Pancreas (tissue), 10 donors: ENCODE data around the gene DBNDD2. TPM values are rescaled to one million over a fixed set of nuclear protein-coding genes. Genes with fewer than 3 reads are reported as not detected.

Experiments
- ATAC-seq, 4 donors: fragments of 200-7000 bp; cut with Tn5 transposase; one replicate each; pipeline versions ENCODE4 v1.8.0 to v1.9.1; 2020; ENCODE audit warnings: mild to moderate bottlenecking in 4 of 4, moderate library complexity in 4 of 4
- DNase-seq, 6 donors: peaks; one replicate each; pipeline ENCODE4 v3.0.0-alpha.2; 2020
- FAIRE-seq: peaks from 2 replicates; lab custom pipeline; 2012; peaks lifted over from hg19 to GRCh38; lab: Jason Lieb, UNC
- H3K27ac ChIP-seq, 4 donors: fragments of 200-600 bp; sonication (generic); 1 replicate in 3 of 4; 2 replicates in 1 of 4; pipeline versions ENCODE4 v1.5.0 to v1.8.0; 2020
- H3K27me3 ChIP-seq, 4 donors: fragments of 200-600 bp; one replicate each; pipeline ENCODE4 v1.8.0; 2021
- H3K36me3 ChIP-seq, 3 donors: fragments of 200-600 bp; sonication (generic) in 1 of 3; one replicate each; pipeline versions ENCODE4 v1.5.0 to v1.8.0; 2020 to 2021
- H3K4me1 ChIP-seq, 3 donors: fragments of 200-600 bp; one replicate each; pipeline ENCODE4 v1.8.0; 2021
- H3K4me3 ChIP-seq, 4 donors: fragments of 200-600 bp; sonication (generic) in 2 of 4; one replicate each; pipeline versions ENCODE4 v1.5.0 to v1.8.0; 2020 to 2021
- H3K9me3 ChIP-seq, 4 donors: fragments of 200-600 bp; one replicate each; pipeline ENCODE4 v1.8.0; 2021
- CTCF ChIP-seq, 4 donors: fragments of 200-600 bp; sonication (generic) in 3 of 4; IDR thresholded peaks; one replicate each; pipeline versions ENCODE4 v1.5.0 to v1.8.0; 2021; ENCODE audit warnings: antibody characterized with exemption in 4 of 4
- WGBS, 2 donors: extraction: QIAGEN DNeasy Blood & Tissue Kit; methylation state at CpG; one replicate each; pipeline ENCODE4 v1.1.7; 2013; 5-methylcytosine and 5-hydroxymethylcytosine counted together
- intact Hi-C, 3 donors: fragments of 100-400 bp; cut with DNase I; formaldehyde crosslinking; loops; one replicate each; pipeline versions ENCODE4 v1.11.1 to v1.14.2; 2022
- microRNA-seq, 2 donors: library from miRNA; unstranded; fragments of <30 nt; microRNA quantifications; one replicate each; pipeline versions ENCODE4 to v1.1.0, GENCODE V29; 2019 to 2020
- polyA plus RNA-seq, 2 donors: library from polyadenylated mRNA; stranded (reverse); fragments of 200-250 nt; gene quantifications; one replicate each; pipeline ENCODE4 v1.2.3, GENCODE V29; 2013
- total RNA-seq, 6 donors: library from RNA; stranded (reverse); fragmentation: NEBNext Ultra II Directional in 4 of 6; extraction: Animal tissue kit (Norgen Biotek cat#: 25700) in 4 of 6; gene quantifications; one replicate each; pipeline versions ENCODE4 v1.2.1 to v1.2.4, GENCODE V29; 2021 to 2023
- donor health status: healthy with polysubstance abuse.
- donor health status: DM: no; HTN: no; CAD: no; lungs with moderate emphysema.
- donor health status: DM: no; HTN: no; CAD: no.
- donor health status: control.
- donor health status: control.
- donor health status: Bipolar disorder and iron deficiency.
- donor health status: DM: yes; HTN: yes; CAD: no.
- donor health status: DM: no; HTN: no; CAD: no.
- donor health status: DM: no; HTN: no; CAD: no.
- donor health status: DM: yes; HTN: yes; CAD: no.

Gene DBNDD2
- total and polyA plus RNA-seq, 8 donors = 11.6 to 31.0 (median 18.5) TPM

DNA sequence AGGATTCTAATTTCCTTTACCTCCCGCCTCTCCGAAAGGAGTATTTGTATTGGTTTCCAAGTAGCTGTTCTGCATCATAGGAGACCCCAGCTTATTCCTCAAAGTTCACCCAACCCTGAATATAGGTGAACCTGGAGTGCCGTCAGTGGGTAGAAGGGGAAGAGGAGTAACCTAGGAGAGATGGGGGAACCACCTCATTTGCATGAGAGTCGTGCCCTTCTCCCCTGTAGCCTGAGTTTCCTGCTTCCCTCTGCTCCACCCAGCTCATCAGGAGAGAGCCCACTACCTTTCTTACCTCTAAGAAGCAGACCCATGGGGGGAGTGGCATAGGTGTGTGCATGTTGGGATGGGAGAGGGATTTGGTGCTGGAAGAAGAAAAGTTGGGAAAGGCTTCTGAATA is 44.1 kb downstream of the DBNDD2 start:
- intact Hi-C loops = loop anchor here in 1 of 3 donors (5.0 to 10.0 kb wide), 2 partner anchors 135 to 323 kb away; no protein-coding TSS in a partner anchor
- no peaks in the 10 kb centered on the region for H3K4me1 ChIP-seq
- no peak overlapping the region for H3K4me3 ChIP-seq
- no peak for ATAC-seq
- 69 to 71% methylated on average over 4 of the region's 4 CpGs for WGBS, 2 donors
- no peak overlapping the region for H3K27ac ChIP-seq
- H3K9me3 ChIP-seq = no peaks in the 10 kb centered on the region
- no peak for TF ChIP-seq CTCF (IDR thresholded peaks at IDR 0.05)
- no peaks in the 10 kb centered on the region for H3K27me3 ChIP-seq
- no peak for FAIRE-seq
- H3K36me3 ChIP-seq = no peaks in the 10 kb centered on the region
- no peak for DNase-seq

DNA sequence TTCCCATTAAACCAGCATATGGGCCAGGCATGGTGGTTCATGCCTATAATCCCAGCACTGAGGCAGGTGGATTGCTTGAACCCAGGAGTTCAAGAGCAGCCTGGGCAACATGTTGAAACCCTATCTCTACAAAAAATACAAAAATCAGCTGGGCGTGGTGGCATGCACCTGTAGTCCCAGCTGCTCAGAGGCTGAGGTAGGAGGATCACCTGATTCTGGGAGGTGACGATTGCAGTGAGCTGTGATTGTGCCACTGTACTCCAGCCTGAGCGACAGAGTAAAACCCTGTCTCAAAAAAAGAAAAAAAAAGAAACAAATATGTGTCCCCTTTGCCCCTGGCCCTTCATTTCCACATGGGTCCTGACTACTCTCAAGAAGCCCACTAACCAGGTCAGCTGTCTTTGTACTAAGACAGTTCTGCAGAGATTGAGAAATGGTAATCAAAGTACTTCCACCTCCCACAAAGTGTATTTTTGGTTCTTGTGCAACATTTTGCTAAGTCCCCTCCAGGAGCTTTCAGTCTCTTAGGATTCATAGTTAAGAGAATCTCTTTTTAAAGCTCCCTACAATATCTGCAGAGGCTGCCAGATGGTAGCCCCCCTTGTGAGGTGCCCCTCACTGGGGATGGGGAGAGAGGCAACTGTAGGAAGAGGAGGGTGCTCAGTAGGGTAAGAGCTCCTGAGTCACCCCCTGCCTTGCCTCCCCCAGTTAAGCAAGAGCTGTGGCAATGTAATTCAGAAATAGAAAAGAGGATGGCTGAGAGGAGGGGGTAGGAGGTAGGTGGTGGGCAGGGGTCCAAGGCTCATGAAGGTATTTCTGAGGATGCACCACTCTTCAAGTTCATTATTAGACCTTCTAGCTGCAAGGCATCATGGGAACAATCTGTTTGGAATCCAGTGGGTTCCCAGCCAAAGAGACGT is 44.9 kb downstream of the DBNDD2 start:
- Histone ChIP-seq H3K9me3 (no peaks in the 10 kb centered on the region), H3K27me3 (no peaks in the 10 kb centered on the region), H3K4me3 (no peak overlapping the region), H3K27ac (no peak overlapping the region), H3K36me3 (no peaks in the 10 kb centered on the region), H3K4me1 (no peaks in the 10 kb centered on the region)
- FAIRE-seq (no peak), DNase-seq (no peak), ATAC-seq (no peak)
- intact Hi-C loops = loop anchor here in 1 of 3 donors (5.0 to 10.0 kb wide), 2 partner anchors 136 to 322 kb away; no protein-coding TSS in a partner anchor
- WGBS, 2 donors = 56 to 60% methylated on average over 4 of the region's 4 CpGs
- TF ChIP-seq CTCF (IDR thresholded peaks at IDR 0.05) = no peak

DNA sequence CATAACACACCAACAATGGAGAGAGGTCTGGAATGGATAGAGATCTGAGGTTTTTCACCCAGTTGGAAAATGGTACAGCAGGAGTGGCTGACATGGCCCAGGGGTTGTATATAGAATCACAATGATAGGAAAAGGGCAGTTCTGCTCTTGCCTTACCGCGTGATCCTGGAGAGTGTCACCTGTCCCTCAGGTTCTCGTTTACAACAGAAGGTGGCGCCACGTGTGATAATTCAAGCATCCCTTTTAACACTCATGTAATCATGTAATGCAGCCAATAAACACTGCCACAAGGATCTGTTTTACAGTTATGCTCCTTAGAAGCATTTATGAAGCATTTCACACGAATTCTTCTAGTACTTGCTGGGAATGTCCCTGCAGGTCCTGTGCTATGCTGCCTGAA is 48.5 kb downstream of the DBNDD2 start:
- peak in 3 of 4 donors; percentile 56 to 79 (median 75) for ATAC-seq
- Histone ChIP-seq H3K4me3 (no peak overlapping the region), H3K4me1 (no peaks in the 10 kb centered on the region), H3K36me3 (no peaks in the 10 kb centered on the region), H3K27me3 (no peaks in the 10 kb centered on the region), H3K9me3 (no peaks in the 10 kb centered on the region), H3K27ac (no peak overlapping the region)
- no peak for TF ChIP-seq CTCF (IDR thresholded peaks at IDR 0.05)
- 9 to 13% methylated on average over 6 of the region's 6 CpGs for WGBS, 2 donors
- no peak for FAIRE-seq
- intact Hi-C loops = loop anchor here in 1 of 3 donors (10.0 kb wide), 1 partner anchor 318 kb away; no protein-coding TSS in a partner anchor
- DNase-seq = no peak

GRCh38 chr20:45459606-45460005 is 51.5 kb downstream of the DBNDD2 start:
- no peak for TF ChIP-seq CTCF (IDR thresholded peaks at IDR 0.05)
- intact Hi-C loops = loop anchor here in 1 of 3 donors (10.0 kb wide), 1 partner anchor 315 kb away; no protein-coding TSS in a partner anchor
- FAIRE-seq (no peak), DNase-seq (no peak), ATAC-seq (no peak)
- Histone ChIP-seq H3K36me3 (no peaks in the 10 kb centered on the region), H3K4me1 (no peaks in the 10 kb centered on the region), H3K4me3 (no peak overlapping the region), H3K27me3 (no peaks in the 10 kb centered on the region), H3K27ac (no peak overlapping the region), H3K9me3 (no peaks in the 10 kb centered on the region)
- WGBS, 2 donors = 67 to 69% methylated on average over 5 of the region's 5 CpGs

Small RNA genes lying within 50 kb of the gene (microRNA-seq; reads per million reads assigned to microRNA genes)
- gene MIR6812 = 0 to 0.29 reads per million in 2 donors

Other genes starting within 250 kb of the DBNDD2 start
- gene PI3, start 233.4 kb upstream of the DBNDD2 start, total RNA-seq = 1 to 10 TPM in 2 of 6 donors, under 1 TPM in 1, not detected in 3; 0.67 to 1.9 (median 1.4) TPM
- gene PI3, start 233.4 kb upstream of the DBNDD2 start, polyA plus RNA-seq = under 1 TPM; 0.40 to 0.72 TPM
- not detected for gene SEMG1, start 201.3 kb upstream of the DBNDD2 start, total RNA-seq
- not detected for gene SEMG1, start 201.3 kb upstream of the DBNDD2 start, polyA plus RNA-seq
- gene SEMG2, start 186.9 kb upstream of the DBNDD2 start, total RNA-seq = not detected
- not detected for gene SEMG2, start 186.9 kb upstream of the DBNDD2 start, polyA plus RNA-seq
- gene SLPI, start 153.7 kb upstream of the DBNDD2 start, total RNA-seq = 10 to 100 TPM in 4 of 6 donors, 1 to 10 TPM in 2; 4.4 to 51.1 (median 24.1) TPM
- gene SLPI, start 153.7 kb upstream of the DBNDD2 start, polyA plus RNA-seq = 10 to 100 TPM; 27.3 to 49.4 TPM
- gene RBPJL, start 101.4 kb upstream of the DBNDD2 start, total RNA-seq = 100 to 1,000 TPM; 169 to 591 (median 427) TPM
- 1,000 to 10,000 TPM; 1,163 to 1,575 TPM for gene RBPJL, start 101.4 kb upstream of the DBNDD2 start, polyA plus RNA-seq
- 1 to 10 TPM in 5 of 6 donors, under 1 TPM in 1; 0.89 to 6.4 (median 2.3) TPM for gene MATN4, start 100.0 kb upstream of the DBNDD2 start, total RNA-seq
- 1 to 10 TPM; 1.5 to 3.1 TPM for gene MATN4, start 100.0 kb upstream of the DBNDD2 start, polyA plus RNA-seq
- 100 to 1,000 TPM in 2 of 6 donors, 10 to 100 TPM in 4; 50.9 to 208 (median 56.0) TPM for gene SDC4, start 59.9 kb upstream of the DBNDD2 start, total RNA-seq
- gene SDC4, start 59.9 kb upstream of the DBNDD2 start, polyA plus RNA-seq = 10 to 100 TPM; 48.2 to 54.8 TPM
- 10 to 100 TPM; 11.1 to 19.0 (median 16.5) TPM for gene SYS1, start 45.1 kb upstream of the DBNDD2 start, total RNA-seq
- 10 to 100 TPM in 1 of 2 donors, 1 to 10 TPM in 1; 9.6 to 13.7 TPM for gene SYS1, start 45.1 kb upstream of the DBNDD2 start, polyA plus RNA-seq
- under 1 TPM in 1 of 6 donors, not detected in 5; 0.44 TPM for gene TP53TG5, start 30.0 kb upstream of the DBNDD2 start, total RNA-seq
- gene TP53TG5, start 30.0 kb upstream of the DBNDD2 start, polyA plus RNA-seq = not detected
- gene PIGT, start 7.9 kb downstream of the DBNDD2 start, total RNA-seq = 10 to 100 TPM; 35.3 to 59.1 (median 46.2) TPM
- gene PIGT, start 7.9 kb downstream of the DBNDD2 start, polyA plus RNA-seq = 10 to 100 TPM; 60.7 to 69.1 TPM
- 10 to 100 TPM in 3 of 6 donors, 1 to 10 TPM in 3; 5.0 to 49.5 (median 11.0) TPM for gene WFDC2, start 61.5 kb downstream of the DBNDD2 start, total RNA-seq
- gene WFDC2, start 61.5 kb downstream of the DBNDD2 start, polyA plus RNA-seq = 10 to 100 TPM; 16.7 to 21.4 TPM
- gene SPINT3, start 107.3 kb downstream of the DBNDD2 start, total RNA-seq = not detected
- gene SPINT3, start 107.3 kb downstream of the DBNDD2 start, polyA plus RNA-seq = not detected
- gene WFDC6, start 131.2 kb downstream of the DBNDD2 start, total RNA-seq = not detected
- gene WFDC6, start 131.2 kb downstream of the DBNDD2 start, polyA plus RNA-seq = not detected
- not detected for gene EPPIN, start 139.1 kb downstream of the DBNDD2 start, total RNA-seq
- gene EPPIN, start 139.1 kb downstream of the DBNDD2 start, polyA plus RNA-seq = not detected
- gene WFDC8, start 171.0 kb downstream of the DBNDD2 start, total RNA-seq = not detected
- gene WFDC8, start 171.0 kb downstream of the DBNDD2 start, polyA plus RNA-seq = not detected
- not detected for gene WFDC10A, start 221.4 kb downstream of the DBNDD2 start, total RNA-seq
- gene WFDC10A, start 221.4 kb downstream of the DBNDD2 start, polyA plus RNA-seq = not detected
- not detected for gene WFDC9, start 223.0 kb downstream of the DBNDD2 start, total RNA-seq
- not detected for gene WFDC9, start 223.0 kb downstream of the DBNDD2 start, polyA plus RNA-seq